AG04449 (cell line): ENCODE measurements around the gene PPM1H.

ENCODE experiments used
- CTCF ChIA-PET: fragments of 350-600 bp; formaldehyde crosslinking; extraction: SDS; loops from one replicate; lab custom pipeline; 2021; ENCODE audit warnings: antibody characterized with exemption; lab: Yijun Ruan, JAX
- POLR2A ChIA-PET: fragments of 400-600, 350-600 bp; formaldehyde crosslinking; extraction: SDS; loops from one replicate; lab custom pipeline; 2020; ENCODE audit warnings: antibody characterized with exemption, inconsistent platforms; lab: Yijun Ruan, JAX
- DNase-seq: peaks from one replicate; pipeline ENCODE4 v3.0.0-alpha.2; 2010; ENCODE audit warnings: low read depth, low spot score
- H3K4me3 ChIP-seq: 2 replicates; pipeline ENCODE4 v1.5.1; 2011; ENCODE audit warnings: low read depth, mild to moderate bottlenecking, control low read depth, low read length
- CTCF ChIP-seq: IDR thresholded peaks from one replicate; pipeline ENCODE4 v1.5.1; 2011; ENCODE audit warnings: mild to moderate bottlenecking, moderate library complexity, low read length, control low read depth, inconsistent platforms; ENCODE audit not compliant: insufficient read depth; ENCODE audit errors: missing control alignments

Gene PPM1H

GRCh38 chr12:62963486-62964041 lies 28.6 kb upstream of the PPM1H start:
- no peak overlapping the region for H3K4me3 ChIP-seq
- POLR2A ChIA-PET: no interaction called here
- CTCF ChIA-PET: no interaction called here
- DNase-seq: no peak
- TF ChIP-seq CTCF: no peak

GRCh38 chr12:62960324-62960723 lies 25.4 kb upstream of the PPM1H start:
- POLR2A ChIA-PET: no interaction called here
- DNase-seq: no peak
- H3K4me3 ChIP-seq: no peak overlapping the region
- CTCF ChIA-PET: no interaction called here
- no peak for TF ChIP-seq CTCF

DNA sequence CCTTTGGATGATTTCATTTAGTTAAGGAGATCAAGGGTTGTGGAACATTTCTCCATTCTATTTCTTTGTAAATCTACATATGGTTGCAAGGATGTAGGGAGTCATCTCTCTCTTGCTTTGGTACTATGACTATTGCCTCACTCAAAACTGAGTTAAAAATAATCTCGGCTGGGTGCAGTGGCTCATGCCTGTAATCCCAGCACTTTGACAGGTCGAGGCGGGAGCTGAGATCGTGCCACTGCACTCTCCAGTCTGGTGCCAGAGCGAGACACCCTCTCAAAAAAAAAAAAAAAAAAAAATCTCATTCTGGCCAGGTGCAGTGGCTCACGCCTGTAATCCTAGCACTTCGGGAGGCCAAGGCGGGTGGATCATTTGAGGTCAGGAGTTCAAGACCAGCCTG lies 24.8 kb upstream of the PPM1H start:
- POLR2A ChIA-PET: no interaction called here
- no peak overlapping the region for H3K4me3 ChIP-seq
- CTCF ChIA-PET: no interaction called here
- no peak for DNase-seq
- no peak for TF ChIP-seq CTCF

DNA sequence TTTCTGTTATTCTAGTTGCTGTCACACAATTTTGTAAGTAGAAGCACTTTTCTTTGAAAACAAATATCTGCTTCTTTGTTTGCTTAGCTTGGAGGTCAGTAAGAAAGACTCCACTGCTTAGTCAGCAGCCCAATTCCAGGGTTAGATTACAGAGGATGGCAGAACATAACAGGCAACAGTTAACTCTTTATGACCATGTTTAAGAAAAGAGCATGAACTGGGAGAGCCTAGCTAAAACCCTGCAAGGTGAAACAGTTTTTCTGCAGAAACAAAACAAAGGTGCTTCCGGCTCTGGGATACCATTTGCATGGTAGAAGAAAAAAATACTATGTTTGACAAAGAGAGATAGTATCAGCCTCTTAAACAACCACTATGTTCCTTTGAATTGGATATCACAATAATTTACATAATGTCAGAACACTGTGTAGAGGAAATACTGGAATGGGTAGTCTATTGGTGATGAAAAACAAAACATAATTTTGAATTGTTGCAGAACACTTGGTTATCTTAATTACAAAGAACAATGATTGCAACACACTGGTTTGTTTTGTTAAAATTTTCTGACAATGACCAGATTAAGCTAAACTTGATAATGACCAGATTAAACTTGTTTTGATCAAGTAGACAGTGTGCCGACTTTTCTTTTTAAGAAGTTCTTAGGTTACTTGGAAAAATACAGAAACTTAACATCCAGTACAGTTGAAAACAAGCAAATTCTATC lies 22.4 kb upstream of the PPM1H start:
- no peak for TF ChIP-seq CTCF
- no peak overlapping the region for H3K4me3 ChIP-seq
- DNase-seq: no peak
- CTCF ChIA-PET: interaction anchor here (0.6 kb wide), 1 partner anchor 22 kb away, joined by 3 read pairs; the partner anchor contains the start of gene PPM1H
- POLR2A ChIA-PET: no interaction called here

GRCh38 chr12:62955678-62956077 lies 20.7 kb upstream of the PPM1H start:
- no peak overlapping the region for H3K4me3 ChIP-seq

More at GRCh38 chr12:62955678-62956077, 20.7 kb upstream of the PPM1H start:
- ChIA-PET CTCF (no interaction called here), POLR2A (no interaction called here)
- no peak for DNase-seq
- TF ChIP-seq CTCF: no peak
